Stimulated activated CD8-positive, alpha-beta memory T cell treated with anti-CD3 and anti-CD28 coated beads, Interleukin-4, amount 100 ng/mL, for 24 hours (primary cell): ENCODE data around the gene GSTCD.
"Not testable (repeated sequence)": the region's sequence is repeated elsewhere in the genome, so short reads cannot be mapped to it uniquely, and the experiment has no call there.

Experiments
- DNase-seq: peaks from one replicate; pipeline ENCODE4 v3.0.0-alpha.2; 2020; ENCODE audit warnings: low read depth

GSTCD gene

GRCh38 chr4:105708181-105709080, at the start of gene GSTCD, which contains the start of gene INTS12:
TSS of gene GSTCD (plus strand) at chr4:105708784. CDS start at chr4:105717614, 8,830 bp downstream.
TSS of gene INTS12 (minus strand) at chr4:105708689. CDS start at chr4:105700005, 8,684 bp downstream.
- DNase-seq: peak; percentile 79

GRCh38 chr4:105659190-105659589, 49.4 kb upstream of the GSTCD start:
- no peak for DNase-seq

- DNase-seq: no peak
Measured at GRCh38 chr4:105661028-105661427, 47.6 kb upstream of the GSTCD start.

- DNase-seq: no peak
Measured at GRCh38 chr4:105662935-105663675, 45.5 kb upstream of the GSTCD start.

GRCh38 chr4:105666693-105667092, 41.9 kb upstream of the GSTCD start:
- no peak for DNase-seq

- DNase-seq: no peak
Measured at GRCh38 chr4:105670684-105671083, 37.9 kb upstream of the GSTCD start.

- DNase-seq: no peak
Measured at GRCh38 chr4:105671301-105671700, 37.3 kb upstream of the GSTCD start.

- DNase-seq: no peak
Measured at GRCh38 chr4:105674011-105674410, 34.6 kb upstream of the GSTCD start.

- no peak for DNase-seq
Measured at GRCh38 chr4:105677709-105678108, 30.9 kb upstream of the GSTCD start.

GRCh38 chr4:105679186-105679585, 29.4 kb upstream of the GSTCD start:
- no peak for DNase-seq

GRCh38 chr4:105683038-105683437, 25.5 kb upstream of the GSTCD start:
- no peak for DNase-seq

GRCh38 chr4:105686571-105686970, 22.0 kb upstream of the GSTCD start:
- no peak for DNase-seq

- DNase-seq: not testable (repeated sequence)
Measured at GRCh38 chr4:105694812-105695211, 13.8 kb upstream of the GSTCD start.

GRCh38 chr4:105695832-105696231, 12.8 kb upstream of the GSTCD start:
- DNase-seq: not testable (repeated sequence)

- no peak for DNase-seq
Measured at GRCh38 chr4:105698607-105699006, 10.0 kb upstream of the GSTCD start.

GRCh38 chr4:105707782-105708180, 803 bp upstream of the GSTCD start:
- DNase-seq: no peak

GRCh38 chr4:105709081-105709450, 482 bp downstream of the GSTCD start:
- DNase-seq: peak; percentile 4

GRCh38 chr4:105710012-105710600, 1.5 kb downstream of the GSTCD start:
- no peak for DNase-seq

GRCh38 chr4:105710678-105711077, 2.1 kb downstream of the GSTCD start:
- DNase-seq: no peak

- DNase-seq: no peak
Measured at GRCh38 chr4:105712766-105713165, 4.2 kb downstream of the GSTCD start.

GRCh38 chr4:105714071-105714521, 5.5 kb downstream of the GSTCD start:
- no peak for DNase-seq

GRCh38 chr4:105714932-105715331, 6.3 kb downstream of the GSTCD start:
- no peak for DNase-seq
